Esophagus (tissue), 2 donors: ENCODE measurements around the gene IRF7. TPM values are rescaled to one million over a fixed set of nuclear protein-coding genes. Genes with fewer than 3 reads are reported as not detected.

ENCODE experiments used
- H3K27ac ChIP-seq, 2 donors: one replicate each; pipeline ENCODE4 v1.5.1; 2013; ENCODE audit warnings: low read depth in 2 of 2, mild to moderate bottlenecking in 2 of 2, inconsistent platforms in 1 of 2, low read length in 1 of 2, moderate library complexity in 1 of 2
- H3K27me3 ChIP-seq, 2 donors: one replicate each; pipeline ENCODE4 v1.6.1; 2013; ENCODE audit warnings: low read length in 2 of 2, control low read depth in 1 of 2, mild to moderate bottlenecking in 1 of 2; ENCODE audit not compliant: insufficient read depth in 2 of 2, control insufficient read depth in 1 of 2
- H3K36me3 ChIP-seq, 2 donors: one replicate each; pipeline ENCODE4 v1.6.1; 2013; ENCODE audit warnings: low read length in 1 of 2; ENCODE audit not compliant: control insufficient read depth in 2 of 2, insufficient read depth in 2 of 2
- H3K4me1 ChIP-seq, 2 donors: one replicate each; pipeline ENCODE4 v1.6.1; 2013; ENCODE audit warnings: low read length in 1 of 2; ENCODE audit not compliant: control insufficient read depth in 2 of 2, insufficient read depth in 2 of 2
- H3K4me3 ChIP-seq, 2 donors: one replicate each; pipeline ENCODE4 v1.5.1; 2013; ENCODE audit warnings: low read length in 2 of 2, mild to moderate bottlenecking in 2 of 2, low read depth in 1 of 2, moderate library complexity in 1 of 2
- H3K9me3 ChIP-seq, 2 donors: one replicate each; pipeline ENCODE4 v1.6.1; 2013; ENCODE audit warnings: mild to moderate bottlenecking in 2 of 2, low read depth in 1 of 2, low read length in 1 of 2, moderate library complexity in 1 of 2; ENCODE audit not compliant: control insufficient read depth in 2 of 2, insufficient read depth in 1 of 2
- WGBS, 2 donors: extraction: QIAGEN DNeasy Blood & Tissue Kit; methylation state at CpG; one replicate each; pipeline ENCODE4 v1.1.7; 2013; 5-methylcytosine and 5-hydroxymethylcytosine counted together
- polyA plus RNA-seq, 2 donors: library from polyadenylated mRNA; stranded (reverse); fragments of 200-250 nt; gene quantifications; one replicate each; pipeline ENCODE4 v1.2.3, GENCODE V29; 2013
- donor health status: healthy with polysubstance abuse.
- donor health status: Bipolar disorder and iron deficiency.

The IRF7 gene
- polyA plus RNA-seq, 2 donors: 17.0 to 30.1 TPM

DNA sequence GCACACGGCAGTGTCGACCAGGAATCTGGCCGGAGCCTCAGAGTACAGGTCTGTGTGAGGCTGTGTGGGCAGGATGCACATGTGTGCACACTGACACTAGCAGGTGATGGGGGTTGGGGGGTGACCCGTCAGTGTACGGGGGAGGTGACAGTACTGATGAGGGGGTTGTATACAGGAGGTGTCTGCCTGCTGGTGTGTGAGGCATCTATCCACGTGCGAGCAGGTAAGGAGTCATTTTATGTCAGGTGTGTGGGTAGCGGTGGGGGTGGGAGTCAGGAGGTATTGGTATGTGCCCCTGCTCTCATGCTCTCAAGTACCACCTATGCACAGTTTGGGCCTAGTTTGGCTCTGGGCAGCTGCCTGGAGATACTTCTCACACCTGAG, 44.0 kb downstream of the IRF7 start:
- no peaks in the 10 kb centered on the region for H3K27me3 ChIP-seq
- H3K27ac ChIP-seq: no peak overlapping the region
- peaks cover 0 to 5% of the 10 kb centered on the region in 2 donors for H3K36me3 ChIP-seq
- H3K4me1 ChIP-seq: peaks cover 2 to 17% of the 10 kb centered on the region in 2 donors
- H3K4me3 ChIP-seq: no peak overlapping the region
- H3K9me3 ChIP-seq: no peaks in the 10 kb centered on the region
- WGBS, 2 donors: 73% methylated on average over 8 of the region's 8 CpGs

DNA sequence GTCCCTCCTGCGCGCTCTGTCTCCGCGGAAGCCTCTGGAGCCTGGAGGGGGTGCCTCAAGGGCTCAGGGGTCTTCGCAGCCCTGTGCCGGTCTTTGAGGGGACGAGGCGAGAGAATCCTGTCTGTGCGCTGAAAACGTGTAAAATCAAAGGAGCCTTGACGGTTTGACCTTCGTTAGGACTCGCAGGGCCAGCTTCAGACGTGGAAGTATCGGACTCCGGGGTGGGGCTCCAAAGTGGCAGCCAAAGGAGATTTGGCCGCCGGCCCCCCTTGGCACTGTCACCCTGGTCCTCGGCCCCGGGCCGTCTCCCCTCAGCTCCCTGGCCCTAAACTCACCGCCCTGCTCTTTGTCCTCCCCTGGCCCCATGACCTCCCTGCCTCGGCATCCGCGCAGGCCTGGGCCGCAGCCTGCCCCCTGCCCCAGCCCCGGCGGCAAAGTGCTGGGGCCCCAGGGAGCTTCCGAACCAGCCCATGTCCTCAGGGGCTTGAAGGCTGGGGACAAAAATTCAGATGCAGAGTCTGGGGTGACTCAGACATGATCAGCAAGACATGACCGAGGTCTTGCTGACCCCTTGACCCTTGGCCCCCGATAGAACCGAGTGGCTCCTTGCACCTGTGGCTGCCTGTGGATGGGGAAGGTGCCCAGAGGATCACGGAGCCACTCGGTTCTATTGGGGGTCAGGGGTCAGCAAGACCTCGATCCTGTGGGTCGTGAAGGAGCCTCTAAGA, 46.4 kb downstream of the IRF7 start:
- H3K4me3 ChIP-seq: peak overlapping the region; percentile 65 to 83
- H3K9me3 ChIP-seq: no peaks in the 10 kb centered on the region
- peaks cover 0 to 17% of the 10 kb centered on the region in 2 donors for H3K4me1 ChIP-seq
- H3K27me3 ChIP-seq: no peaks in the 10 kb centered on the region
- H3K27ac ChIP-seq: peak overlapping the region; percentile 89 to 91
- peaks cover 0 to 11% of the 10 kb centered on the region in 2 donors for H3K36me3 ChIP-seq
- WGBS, 2 donors: 26 to 45% methylated on average over 35 to 36 of the region's 36 CpGs

DNA sequence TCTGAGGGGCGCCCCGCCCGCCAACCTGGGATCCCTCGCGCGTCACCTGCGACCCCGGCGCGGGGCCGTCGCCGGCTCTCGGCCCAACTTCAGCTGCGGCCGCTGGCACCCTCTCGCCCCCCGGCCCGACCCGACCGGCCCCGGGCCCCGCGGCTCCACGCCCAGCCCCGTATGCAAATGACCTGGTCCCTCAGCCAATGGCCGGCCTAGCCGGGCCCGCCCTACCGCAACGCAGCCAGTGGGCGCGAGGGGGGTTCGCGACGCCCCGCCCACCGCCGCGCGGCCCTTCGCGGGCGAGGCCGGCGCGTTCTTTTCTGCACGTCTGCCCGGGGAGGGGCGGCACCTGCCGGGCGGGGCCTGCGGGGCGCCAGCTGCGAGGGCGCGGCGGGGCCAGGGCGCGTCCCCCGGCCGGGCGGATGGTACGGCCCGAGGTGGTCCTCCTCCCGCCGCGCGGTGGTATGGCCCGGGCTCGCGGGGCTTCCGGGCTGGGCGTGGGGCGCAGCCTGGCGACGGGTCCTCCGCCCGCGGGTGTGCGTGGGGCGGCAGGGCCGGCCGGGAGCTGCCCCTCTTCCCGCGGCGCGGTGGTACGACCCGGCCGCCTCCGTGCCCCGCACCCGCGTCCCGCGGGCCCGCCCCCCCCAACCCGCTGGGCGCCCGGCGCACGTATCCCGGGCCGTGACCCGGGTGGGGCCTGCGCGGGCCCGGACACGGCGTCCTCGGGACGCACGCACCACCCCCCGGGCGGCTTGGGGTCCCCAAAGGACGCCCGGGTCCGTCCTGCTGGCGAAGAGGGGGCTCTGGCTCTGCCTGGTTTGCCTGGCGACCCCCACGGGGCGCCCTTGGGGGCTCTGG, 47.2 kb downstream of the IRF7 start:
- H3K27ac ChIP-seq: peak overlapping the region; percentile 89 to 96
- no peaks in the 10 kb centered on the region for H3K27me3 ChIP-seq
- peaks cover 0 to 14% of the 10 kb centered on the region in 2 donors for H3K36me3 ChIP-seq
- peaks cover 0 to 20% of the 10 kb centered on the region in 2 donors for H3K4me1 ChIP-seq
- H3K4me3 ChIP-seq: peak overlapping the region; percentile 65 to 83
- H3K9me3 ChIP-seq: no peaks in the 10 kb centered on the region
- WGBS, 2 donors: 1% methylated on average over 66 to 123 of the region's 123 CpGs

DNA sequence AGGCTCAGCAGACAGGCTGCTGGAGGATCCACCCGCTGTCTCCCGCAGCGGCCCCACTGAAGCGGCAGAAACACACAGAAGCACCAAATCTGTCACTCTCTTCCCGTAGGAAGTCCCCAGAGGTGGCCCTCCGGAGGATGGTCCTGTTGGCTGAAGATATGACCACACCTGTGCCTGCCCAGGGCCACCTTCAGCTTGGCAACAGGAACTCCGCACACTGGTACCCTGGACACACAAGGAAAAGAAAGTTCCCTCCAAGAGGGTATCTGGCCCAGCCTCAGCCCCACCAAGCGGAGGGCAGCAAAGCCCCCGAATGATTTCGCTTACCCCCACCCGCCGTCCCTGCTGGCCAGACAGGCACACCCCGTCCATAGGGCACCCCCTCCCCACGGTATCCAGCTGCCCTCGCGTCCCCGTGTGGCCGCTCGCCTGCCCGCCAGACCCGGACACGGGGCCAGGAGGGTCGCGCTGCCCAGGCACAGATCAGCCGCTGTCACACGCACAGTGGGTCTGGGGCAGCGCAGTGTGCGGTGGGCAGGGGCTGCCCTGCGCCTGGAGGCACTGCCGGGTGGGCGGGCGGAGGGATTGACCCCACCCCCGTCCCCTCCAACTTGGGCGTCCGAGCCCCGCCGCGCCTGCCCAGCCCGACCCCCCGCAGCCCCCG, 48.0 kb downstream of the IRF7 start:
- peak overlapping the region; percentile 89 to 96 for H3K27ac ChIP-seq
- H3K4me1 ChIP-seq: peaks cover 0 to 23% of the 10 kb centered on the region in 2 donors
- 21 to 26% methylated on average over 37 to 41 of the region's 41 CpGs for WGBS, 2 donors
- H3K9me3 ChIP-seq: no peaks in the 10 kb centered on the region
- peaks cover 0 to 19% of the 10 kb centered on the region in 2 donors for H3K36me3 ChIP-seq
- H3K4me3 ChIP-seq: peak overlapping the region; percentile 65 to 83
- H3K27me3 ChIP-seq: no peaks in the 10 kb centered on the region

DNA sequence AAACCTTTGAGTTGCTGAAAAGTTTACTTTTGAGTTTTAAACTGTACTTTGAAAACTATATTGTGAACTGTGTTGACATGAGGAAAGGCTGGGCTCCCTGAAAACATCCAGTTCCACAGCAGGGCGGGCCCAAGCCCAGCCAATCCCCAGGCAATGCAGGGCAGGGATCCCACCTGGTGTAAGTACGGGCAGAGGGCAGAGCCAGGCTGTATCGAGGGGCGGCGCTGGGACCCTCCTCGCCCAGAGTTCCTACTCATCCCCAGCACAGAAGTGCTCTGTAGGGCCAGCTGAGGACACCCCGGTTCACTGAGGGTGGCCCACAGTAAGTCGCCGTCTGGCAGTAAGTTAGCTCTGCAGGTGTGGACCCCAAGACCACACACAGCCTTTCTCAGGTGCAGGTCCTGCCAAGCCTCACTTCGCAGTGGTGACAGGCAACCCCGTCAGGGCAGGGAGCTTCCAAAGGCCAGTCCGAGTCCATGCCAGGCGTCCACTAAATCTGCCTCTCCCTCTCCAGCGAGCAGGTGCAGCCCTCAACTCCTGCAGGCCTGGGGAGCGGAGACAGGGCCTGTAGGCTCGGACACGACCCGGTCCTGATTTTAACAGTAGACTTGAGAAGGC, 48.6 kb downstream of the IRF7 start:
- H3K27ac ChIP-seq: peak overlapping the region; percentile 89 to 96
- peak overlapping the region; percentile 65 to 83 for H3K4me3 ChIP-seq
- H3K36me3 ChIP-seq: peaks cover 0 to 23% of the 10 kb centered on the region in 2 donors
- 88 to 90% methylated on average over 18 of the region's 18 CpGs for WGBS, 2 donors
- peaks cover 0 to 27% of the 10 kb centered on the region in 2 donors for H3K4me1 ChIP-seq
- H3K27me3 ChIP-seq: no peaks in the 10 kb centered on the region
- H3K9me3 ChIP-seq: no peaks in the 10 kb centered on the region

DNA sequence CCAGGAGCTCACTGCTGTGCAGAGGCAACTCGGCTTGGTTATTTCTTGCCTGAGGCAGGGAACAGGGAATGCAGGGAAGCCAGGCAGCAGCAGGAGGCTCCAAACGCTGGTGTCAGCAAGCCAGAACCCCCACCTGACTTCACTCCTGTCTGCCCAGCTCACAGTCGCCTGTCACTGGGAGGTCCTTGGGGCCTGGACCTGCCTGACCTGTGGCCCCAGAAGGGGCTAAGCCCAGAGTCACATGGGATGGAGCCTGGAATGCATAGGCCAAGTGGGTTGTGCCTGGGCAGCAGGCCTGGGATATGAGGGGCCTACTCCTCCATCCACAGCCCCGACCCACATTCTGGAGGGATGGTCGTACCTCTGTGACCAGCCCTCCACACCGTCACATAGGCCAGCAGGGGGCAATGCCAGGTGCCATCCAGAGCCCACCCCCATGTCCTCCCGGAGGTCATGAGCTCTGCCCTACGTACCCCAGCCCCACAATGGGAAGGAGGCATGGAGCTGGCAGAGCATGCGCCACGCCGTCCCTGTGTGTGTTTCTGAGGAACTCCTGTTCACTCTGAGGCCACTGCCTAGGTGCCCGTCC, 49.7 kb downstream of the IRF7 start:
- Histone ChIP-seq H3K36me3 (peaks cover 0 to 25% of the 10 kb centered on the region in 2 donors), H3K4me3 (peak overlapping the region; percentile 21 to 65), H3K9me3 (no peaks in the 10 kb centered on the region), H3K27me3 (no peaks in the 10 kb centered on the region), H3K4me1 (peaks cover 3 to 30% of the 10 kb centered on the region in 2 donors), H3K27ac (peak overlapping the region in 1 of 2 donors; percentile 63)
- WGBS, 2 donors: 77 to 81% methylated on average over 12 of the region's 12 CpGs

DNA sequence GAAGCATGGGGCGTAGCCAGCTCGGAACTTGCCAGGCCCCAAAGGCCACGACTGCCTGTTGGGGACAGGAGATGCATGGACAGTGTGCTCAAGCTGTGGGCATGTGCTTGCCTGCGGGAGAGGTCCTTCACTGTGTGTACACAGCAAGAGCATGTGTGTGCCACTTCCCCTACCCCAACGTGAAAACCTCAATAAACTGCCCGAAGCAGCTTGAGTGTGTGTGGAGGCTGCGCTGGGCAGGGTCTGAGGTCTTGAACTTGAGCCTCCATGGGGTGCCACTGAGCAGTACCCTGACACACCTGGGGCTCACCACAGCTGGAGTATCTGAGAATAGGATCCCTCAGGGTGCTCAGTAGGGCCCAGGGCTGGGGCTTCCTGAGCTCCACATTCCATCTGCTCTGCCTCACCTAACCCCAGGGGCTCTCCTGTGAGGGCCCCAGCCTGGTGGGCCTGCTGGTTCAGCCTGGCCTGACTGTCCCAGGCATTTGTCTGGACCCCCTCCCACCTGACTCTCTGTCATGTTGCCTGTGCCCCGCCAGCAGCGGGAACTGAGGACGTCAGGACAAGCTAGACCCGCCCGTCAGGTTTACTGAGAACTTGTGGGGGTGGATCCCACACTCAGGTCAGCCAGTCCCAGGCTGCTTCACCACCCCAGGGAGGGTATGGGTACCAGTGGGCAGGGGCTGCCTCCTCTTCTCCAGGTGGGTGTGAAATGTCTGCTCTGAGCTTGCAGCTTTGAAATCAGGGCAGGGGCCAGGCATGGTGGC, 51.8 kb downstream of the IRF7 start:
- WGBS, 2 donors: 67 to 77% methylated on average over 12 of the region's 12 CpGs
- H3K4me1 ChIP-seq: peaks cover 3 to 32% of the 10 kb centered on the region in 2 donors

DNA sequence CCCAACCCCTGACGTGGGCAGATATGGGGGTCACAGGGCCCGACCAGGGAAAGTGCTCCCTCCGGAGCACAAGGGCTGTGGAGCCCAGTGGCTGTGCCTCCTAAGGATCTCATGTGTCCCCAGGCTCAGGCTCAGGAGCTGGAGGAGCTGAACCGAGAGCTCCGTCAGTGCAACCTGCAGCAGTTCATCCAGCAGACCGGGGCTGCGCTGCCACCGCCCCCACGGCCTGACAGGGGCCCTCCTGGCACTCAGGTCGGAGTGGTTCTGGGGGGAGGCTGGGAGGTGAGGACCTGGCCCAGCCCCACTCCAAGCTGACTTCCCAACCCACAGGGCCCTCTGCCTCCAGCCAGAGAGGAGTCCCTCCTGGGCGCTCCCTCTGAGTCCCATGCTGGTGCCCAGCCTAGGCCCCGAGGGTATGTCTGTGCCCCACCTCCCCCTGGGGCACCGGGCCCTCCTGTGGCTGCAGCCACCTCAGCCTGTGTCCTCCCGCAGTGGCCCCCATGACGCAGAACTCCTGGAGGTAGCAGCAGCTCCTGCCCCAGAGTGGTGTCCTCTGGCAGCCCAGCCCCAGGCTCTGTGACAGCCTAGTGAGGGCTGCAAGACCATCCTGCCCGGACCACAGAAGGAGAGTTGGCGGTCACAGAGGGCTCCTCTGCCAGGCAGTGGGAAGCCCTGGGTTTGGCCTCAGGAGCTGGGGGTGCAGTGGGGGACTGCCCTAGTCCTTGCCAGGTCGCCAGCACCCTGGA, 52.5 kb downstream of the IRF7 start:
- no peaks in the 10 kb centered on the region for H3K9me3 ChIP-seq

More for the DNA sequence above, 51.8 kb downstream of the IRF7 start:
- H3K36me3 ChIP-seq: peaks cover 0 to 25% of the 10 kb centered on the region in 2 donors
- H3K9me3 ChIP-seq: no peaks in the 10 kb centered on the region
- H3K27me3 ChIP-seq: no peaks in the 10 kb centered on the region
- peak overlapping the region; percentile 50 to 84 for H3K27ac ChIP-seq
- H3K4me3 ChIP-seq: no peak overlapping the region

More for the DNA sequence above, 52.5 kb downstream of the IRF7 start:
- Histone ChIP-seq H3K4me3 (peak overlapping the region in 1 of 2 donors; percentile 11), H3K36me3 (peaks cover 0 to 25% of the 10 kb centered on the region in 2 donors), H3K4me1 (peaks cover 3 to 32% of the 10 kb centered on the region in 2 donors), H3K27me3 (no peaks in the 10 kb centered on the region), H3K27ac (peak overlapping the region in 1 of 2 donors; percentile 84)
- WGBS, 2 donors: 88 to 90% methylated on average over 17 to 18 of the region's 18 CpGs
